CD4-positive, alpha-beta T cell treated with Interleukin-4 for 4 hours (primary cell): ENCODE data around the gene CYP2B6.
"Not testable (repeated sequence)": the region's sequence is repeated elsewhere in the genome, so short reads cannot be mapped to it uniquely, and the experiment has no call there.

Source experiments
- DNase-seq: peaks from one replicate; pipeline ENCODE4 v3.0.0-alpha.2; 2020

CYP2B6 gene

GRCh38 chr19:40990972-40991381, at the start of gene CYP2B6:
Gene CYP2B6 (plus strand): TSS chr19:40991282. CDS start chr19:40991306, 24 bp downstream.
- no peak for DNase-seq

DNA sequence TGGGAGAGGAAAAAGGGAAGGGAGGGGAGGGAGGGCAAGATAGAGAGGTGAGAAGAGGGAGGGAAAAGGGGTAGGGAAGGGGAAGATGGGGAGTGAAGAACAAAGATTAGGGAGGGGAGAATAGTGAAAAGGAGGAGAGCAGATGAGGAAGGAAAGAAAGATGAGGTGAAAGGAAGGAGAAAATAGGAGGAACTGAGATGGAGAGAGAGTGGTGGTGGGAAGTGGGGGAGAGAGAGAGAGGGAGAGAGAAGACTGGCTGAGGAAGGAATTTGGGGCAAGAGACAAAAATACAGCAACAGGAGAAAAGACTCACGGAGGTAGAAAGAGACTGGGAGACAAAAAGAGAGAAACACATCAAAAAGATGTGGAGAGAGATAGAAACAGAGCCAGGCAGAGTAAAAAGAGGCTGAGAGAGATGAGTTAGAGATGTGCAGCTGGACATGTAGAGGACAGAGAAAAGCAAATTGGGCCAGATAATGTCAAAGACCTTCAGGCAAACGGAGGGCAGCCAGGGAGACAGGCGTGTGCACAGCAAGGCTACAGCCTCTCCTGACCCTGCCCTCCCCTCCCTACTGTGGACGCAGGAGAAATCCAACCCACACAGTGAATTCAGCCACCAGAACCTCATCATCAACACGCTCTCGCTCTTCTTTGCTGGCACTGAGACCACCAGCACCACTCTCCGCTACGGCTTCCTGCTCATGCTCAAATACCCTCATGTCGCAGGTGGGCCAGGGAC, 49.4 kb upstream of the CYP2B6 start:
- DNase-seq, result no peak

DNA sequence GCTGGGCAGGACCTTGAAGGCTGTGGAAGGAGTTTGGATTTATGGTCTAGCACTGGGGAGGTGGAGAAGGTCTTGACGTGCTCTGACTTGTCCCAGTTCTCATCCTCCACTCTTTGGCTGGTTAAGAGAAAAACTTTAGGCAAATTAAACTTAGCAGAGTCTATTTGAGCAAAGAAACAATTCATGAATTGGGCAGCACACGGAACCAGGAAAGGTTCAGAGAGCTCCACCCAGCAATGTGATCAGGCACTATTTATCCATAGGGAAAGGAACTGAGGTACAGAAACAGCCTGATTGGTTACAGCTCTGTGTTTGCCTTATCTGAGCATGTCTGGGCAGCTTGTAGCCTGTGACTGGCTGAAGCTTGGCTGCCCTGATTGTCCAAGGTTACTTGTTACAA, 45.4 kb upstream of the CYP2B6 start:
- DNase-seq, result no peak

DNA sequence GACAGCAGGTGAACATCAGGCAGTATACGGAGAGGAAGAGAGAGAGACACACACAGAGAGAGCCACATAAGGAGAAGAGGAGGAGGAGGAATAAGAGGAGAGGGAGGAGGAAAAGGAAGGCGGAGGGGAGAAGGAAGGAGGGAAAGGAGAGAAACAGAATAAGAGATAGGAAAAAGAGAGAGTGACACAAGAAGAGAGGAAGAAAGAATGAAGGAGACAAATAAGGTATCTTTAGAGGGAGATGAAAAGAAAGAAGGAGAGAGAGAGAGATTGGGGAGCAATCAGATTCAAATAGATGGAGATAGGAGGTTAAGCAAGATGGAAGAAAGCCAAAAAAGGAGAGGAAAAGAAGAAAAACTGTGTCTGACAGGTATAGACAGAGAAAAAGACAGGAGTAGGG, 44.0 kb upstream of the CYP2B6 start:
- DNase-seq, result no peak

GRCh38 chr19:40947573-40947972, 43.5 kb upstream of the CYP2B6 start:
- DNase-seq, result no peak

DNA sequence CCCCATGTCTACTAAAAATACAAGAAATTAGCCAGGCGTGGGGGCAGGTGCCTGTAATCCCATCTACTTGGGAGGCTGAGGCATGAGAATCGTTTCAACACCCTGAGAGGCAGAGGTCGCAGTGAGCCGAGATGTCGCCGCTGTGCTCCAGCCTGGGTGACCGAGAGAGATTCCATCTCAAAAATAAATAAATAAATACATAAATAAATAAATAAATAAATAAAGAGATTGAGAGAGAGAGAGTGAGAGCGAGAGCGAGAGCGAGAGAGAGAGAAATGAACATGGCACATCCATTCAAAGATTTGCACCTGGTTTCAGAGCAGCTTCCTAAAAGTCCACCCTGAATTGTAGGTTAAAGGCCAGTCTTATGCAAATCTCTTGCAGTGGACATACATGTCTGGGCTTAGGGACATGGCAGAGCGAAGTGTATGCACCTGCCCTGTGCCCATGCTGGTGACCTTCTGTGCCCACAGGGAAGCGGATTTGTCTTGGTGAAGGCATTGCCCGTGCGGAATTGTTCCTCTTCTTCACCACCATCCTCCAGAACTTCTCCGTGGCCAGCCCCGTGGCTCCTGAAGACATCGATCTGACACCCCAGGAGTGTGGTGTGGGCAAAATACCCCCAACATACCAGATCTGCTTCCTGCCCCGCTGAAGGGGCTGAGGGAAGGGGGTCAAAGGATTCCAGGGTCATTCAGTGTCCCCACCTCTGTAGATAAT, 42.3 kb upstream of the CYP2B6 start:
- DNase-seq, result no peak

DNA sequence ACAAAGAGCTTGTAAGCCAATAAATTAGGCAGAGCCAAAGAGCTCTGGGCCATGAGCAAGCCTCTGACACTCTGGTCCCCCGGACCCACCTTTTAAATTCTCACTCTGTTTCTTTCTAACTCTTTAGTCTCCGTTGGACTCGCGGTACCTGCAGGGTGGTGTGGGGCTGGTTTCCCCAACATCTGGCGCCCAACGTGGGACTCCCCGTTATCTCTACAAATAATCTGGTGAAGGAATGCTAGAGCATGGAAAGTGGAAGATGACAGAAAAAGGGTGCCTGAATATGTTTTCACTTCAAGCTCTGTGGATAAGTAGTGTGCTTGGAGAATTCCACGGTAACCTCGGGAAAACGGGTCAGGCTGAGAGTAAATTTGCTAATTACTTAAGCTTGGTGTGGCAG, 36.5 kb upstream of the CYP2B6 start:
- DNase-seq, result no peak

DNA sequence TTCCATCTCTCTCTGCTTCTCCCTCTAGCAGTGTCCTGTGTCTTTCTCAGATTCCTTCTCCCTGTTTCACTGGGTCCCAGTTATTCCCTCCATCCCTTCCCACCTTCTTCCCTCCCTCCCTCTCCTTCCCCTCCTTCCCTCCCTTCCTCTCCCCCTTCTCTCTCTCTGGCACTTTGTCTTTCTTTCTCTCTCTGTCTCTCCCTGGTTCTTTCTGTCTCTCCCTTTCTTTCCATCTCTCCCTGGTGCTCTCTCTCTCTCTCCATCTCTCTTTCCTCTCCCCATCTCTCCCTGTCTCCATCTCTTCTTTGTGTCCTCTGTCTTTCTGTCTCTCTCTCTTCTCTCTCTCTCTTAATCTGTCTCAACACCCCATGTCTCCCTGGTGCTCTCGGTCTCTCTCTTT, 31.7 kb upstream of the CYP2B6 start:
- DNase-seq, result no peak

GRCh38 chr19:40960062-40960685, 30.9 kb upstream of the CYP2B6 start:
- no peak for DNase-seq

DNA sequence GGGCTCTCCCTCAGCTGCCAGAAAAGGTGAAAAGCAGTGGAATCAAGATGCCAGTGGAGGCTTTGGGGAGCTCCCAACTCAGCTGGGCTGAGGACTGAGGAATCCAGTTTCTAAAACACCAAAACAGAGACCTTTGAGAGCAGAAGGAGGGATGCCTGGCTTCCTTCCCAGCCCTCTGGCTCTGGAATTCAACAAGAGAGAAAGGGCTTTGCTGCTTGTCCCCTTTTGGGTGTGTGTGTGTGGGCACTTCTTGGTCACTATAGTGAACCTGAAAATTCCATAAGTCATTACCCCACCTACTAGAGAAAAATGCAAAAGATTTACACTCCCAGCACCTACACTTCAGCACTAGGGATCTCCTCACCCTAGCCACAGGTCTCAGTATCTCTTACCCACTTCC, 30.3 kb upstream of the CYP2B6 start:
- no peak for DNase-seq

- DNase-seq, result no peak
These were observed 28.6 kb upstream of the CYP2B6 start for GRCh38 chr19:40962460-40962961.

DNA sequence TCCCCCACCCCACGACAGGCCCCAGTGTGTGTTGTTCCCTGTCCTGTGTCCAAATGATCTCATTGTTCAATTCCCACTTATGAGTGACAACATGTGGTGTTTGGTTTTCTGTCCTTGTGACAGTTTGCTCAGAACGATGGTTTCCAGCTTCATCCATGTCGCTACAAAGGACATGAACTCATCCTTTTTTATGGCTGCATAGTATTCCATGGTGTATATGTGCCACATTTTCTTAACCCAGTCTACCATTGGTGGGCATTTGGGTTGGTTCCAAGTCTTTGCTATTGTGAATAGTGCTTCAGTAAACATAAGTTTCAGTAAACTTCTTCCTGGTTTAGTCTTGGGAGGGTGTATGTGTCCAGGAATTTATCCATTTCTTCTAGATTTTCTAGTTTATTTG, 26.7 kb upstream of the CYP2B6 start:
- DNase-seq, result not testable (repeated sequence)

DNA sequence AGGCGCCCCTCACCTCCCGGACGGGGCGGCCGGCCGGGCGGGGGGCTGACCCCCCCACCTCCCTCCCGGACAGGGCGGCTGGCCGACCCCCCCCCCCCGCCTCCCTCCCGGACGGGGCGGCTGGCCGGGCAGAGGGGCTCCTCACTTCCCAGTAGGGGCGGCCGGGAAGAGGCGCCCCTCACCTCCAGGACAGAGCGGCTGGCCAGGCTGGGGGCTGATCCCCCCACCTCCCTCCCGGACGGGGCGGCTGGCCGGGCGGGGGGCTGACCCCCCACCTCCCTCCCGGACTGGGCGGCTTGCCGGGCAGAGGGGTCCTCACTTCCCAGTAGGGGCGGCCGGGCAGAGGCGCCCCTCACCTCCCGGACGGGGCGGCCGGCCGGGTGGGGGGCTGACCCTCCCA, 25.7 kb upstream of the CYP2B6 start:
- not testable (repeated sequence) for DNase-seq

- DNase-seq, result not testable (repeated sequence)
These were observed 24.5 kb upstream of the CYP2B6 start for GRCh38 chr19:40966591-40966990.

DNA sequence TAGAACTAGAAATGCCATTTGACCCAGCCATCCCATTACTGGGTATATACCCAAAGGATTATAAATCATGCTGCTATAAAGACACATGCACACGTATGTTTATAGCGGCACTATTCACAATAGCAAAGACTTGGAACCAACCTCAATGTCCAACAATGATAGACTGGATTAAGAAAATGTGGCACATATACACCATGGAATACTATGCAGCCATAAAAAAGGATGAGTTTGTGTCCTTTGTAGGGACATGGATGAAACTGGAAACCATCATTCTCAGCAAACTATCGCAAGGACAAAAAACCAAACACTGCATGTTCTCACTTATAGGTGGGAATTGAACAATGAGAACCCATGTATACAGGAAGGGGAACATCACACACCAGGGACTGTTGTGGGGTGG, 23.0 kb upstream of the CYP2B6 start:
- not testable (repeated sequence) for DNase-seq

GRCh38 chr19:40969721-40970120, 21.4 kb upstream of the CYP2B6 start:
- peak; percentile 11 for DNase-seq

GRCh38 chr19:40970396-40971345, 20.4 kb upstream of the CYP2B6 start:
- DNase-seq, result peak; percentile 65

DNA sequence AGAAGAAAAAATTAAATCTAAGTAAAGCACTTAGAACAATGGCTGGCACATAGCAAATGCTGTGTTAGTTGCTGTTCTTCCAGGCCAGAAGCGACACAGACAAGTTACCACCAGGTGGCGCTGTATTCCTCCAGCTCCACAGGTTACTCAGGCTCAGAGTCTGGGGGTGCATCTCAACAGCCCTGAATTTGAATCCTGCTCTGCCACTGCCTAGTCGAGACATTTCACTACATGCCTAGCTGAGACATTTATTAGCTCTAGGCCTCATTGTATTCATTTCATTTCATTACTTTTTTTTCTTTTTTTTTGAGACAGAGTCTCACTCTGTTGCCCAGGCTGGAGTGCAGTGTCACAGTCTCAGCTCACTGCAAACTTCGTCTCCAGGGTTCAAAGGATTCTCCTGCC, 16.4 kb upstream of the CYP2B6 start:
- peak; percentile 75 for DNase-seq

DNA sequence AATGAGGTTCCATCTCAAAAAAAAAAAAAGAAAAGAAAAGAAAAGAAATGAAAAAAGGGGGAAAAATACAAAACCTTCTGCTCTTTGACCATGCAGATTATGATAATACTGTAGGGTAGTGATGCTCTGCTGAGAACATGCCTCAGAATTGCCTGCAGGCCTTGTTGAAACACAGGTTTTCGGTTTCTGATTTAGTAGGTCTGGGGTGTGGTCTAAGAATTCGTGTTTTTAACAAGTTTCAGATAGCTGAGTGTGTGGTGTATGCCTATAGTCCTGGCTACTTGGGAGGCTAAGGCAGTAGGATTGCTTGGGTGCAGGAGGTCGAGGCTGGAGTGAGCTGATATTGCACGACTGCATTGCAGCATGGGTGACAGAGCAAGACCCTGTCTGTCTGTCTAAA, 14.9 kb upstream of the CYP2B6 start:
- no peak for DNase-seq

DNA sequence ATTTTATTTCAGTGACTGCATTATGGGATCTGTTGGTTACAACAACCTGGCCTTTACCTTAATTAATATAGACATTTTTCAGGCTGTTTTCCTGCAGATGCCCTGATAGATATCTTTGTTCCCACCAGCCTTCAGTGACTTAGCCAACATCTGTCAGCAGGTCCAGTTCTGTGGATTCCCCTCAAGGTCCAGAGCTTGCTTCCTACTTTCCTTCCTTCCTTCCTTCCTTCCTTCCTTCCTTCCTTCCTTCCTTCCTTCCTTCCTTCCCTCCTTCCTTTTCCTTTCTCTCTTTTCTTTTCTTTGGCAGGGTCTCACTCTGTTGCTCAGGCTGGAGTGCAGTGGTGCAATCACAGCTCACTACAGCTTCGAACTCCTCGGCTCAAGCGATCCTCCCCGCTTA, 14.4 kb upstream of the CYP2B6 start:
- DNase-seq, result no peak

DNA sequence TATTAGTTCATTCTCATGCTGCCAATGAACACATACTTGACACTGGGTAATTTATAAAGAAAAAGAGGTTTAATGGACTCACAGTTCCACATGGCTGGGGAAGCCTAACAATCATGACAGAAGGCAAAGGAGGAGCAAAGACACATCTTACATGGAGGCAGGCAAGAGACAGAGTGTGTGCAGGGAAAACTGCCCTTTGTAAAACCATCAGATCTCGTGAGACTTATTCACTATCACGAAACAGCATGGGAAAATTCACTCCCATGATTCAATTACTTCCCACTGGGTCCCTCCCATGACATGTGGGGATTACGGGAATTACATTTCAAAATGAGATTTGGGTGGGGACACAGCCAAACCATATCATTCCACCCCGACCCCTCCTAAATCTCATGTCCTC, 11.3 kb upstream of the CYP2B6 start:
- DNase-seq, result not testable (repeated sequence)

GRCh38 chr19:40980743-40981442, 10.2 kb upstream of the CYP2B6 start:
- not testable (repeated sequence) for DNase-seq
